IMR-90 (cell line): ENCODE data around the gene SSR1. TPM values are rescaled to one million over a fixed set of nuclear protein-coding genes. Genes with fewer than 3 reads are reported as not detected.

Source experiments
- ATAC-seq: fragments of 200-7000 bp; cut with Tn5 transposase; 2 replicates; pipeline ENCODE4 v1.9.1; 2020; ENCODE audit warnings: low read depth, mild to moderate bottlenecking, moderate library complexity
- BruUV-seq: library from RNA; stranded (reverse); fragments of 400-500 nt; replicated peaks from 2 replicates; lab custom pipeline; 2021; lab: Mats Ljungman, UMichigan
- CTCF ChIA-PET: fragments of 300-600 bp; formaldehyde crosslinking; extraction: SDS; loops from one replicate; lab custom pipeline; 2021; ENCODE audit warnings: antibody characterized with exemption; lab: Yijun Ruan, JAX
- POLR2A ChIA-PET: fragments of 300-600 bp; sonication (Branson Sonifier 250); formaldehyde crosslinking; loops from one replicate; lab custom pipeline; 2022; ENCODE audit warnings: antibody characterized with exemption; ENCODE audit not compliant: unreplicated experiment; lab: Charles Lee
- DNase-seq: peaks from one replicate; pipeline ENCODE4 v3.0.0; 2013
- H2AFZ ChIP-seq: replicated peaks from 2 replicates; pipeline ENCODE3; 2013; ENCODE audit warnings: low read length, mild to moderate bottlenecking; ENCODE audit not compliant: poor library complexity
- H2AK5ac ChIP-seq: 2 replicates; pipeline ENCODE4 v1.6.1; 2013; ENCODE audit warnings: low read depth, low read length, inconsistent platforms
- H2AK9ac ChIP-seq: replicated peaks from 2 replicates; pipeline ENCODE3; 2013; ENCODE audit warnings: mild to moderate bottlenecking, low read depth, low read length, moderate library complexity; ENCODE audit not compliant: poor library complexity
- H2BK120ac ChIP-seq: 2 replicates; pipeline ENCODE4 v1.6.1; 2013; ENCODE audit warnings: low read depth, low read length, inconsistent platforms
- H2BK15ac ChIP-seq: 3 replicates; pipeline ENCODE4 v1.6.1; 2013; ENCODE audit warnings: low read depth, low read length, inconsistent platforms
- H2BK20ac ChIP-seq: 2 replicates; pipeline ENCODE4 v1.6.1; 2013; ENCODE audit warnings: low read depth, mild to moderate bottlenecking, inconsistent platforms, low read length, moderate library complexity
- H2BK5ac ChIP-seq: 2 replicates; pipeline ENCODE4 v1.6.1; 2013; ENCODE audit warnings: mild to moderate bottlenecking, low read depth, low read length, inconsistent platforms; ENCODE audit not compliant: poor library complexity, severe bottlenecking
- H3K14ac ChIP-seq: replicated peaks from 2 replicates; pipeline ENCODE4 v1.6.1; 2013; ENCODE audit warnings: low read depth, low read length, inconsistent platforms
- H3K18ac ChIP-seq: 2 replicates; pipeline ENCODE4 v1.6.1; 2013; ENCODE audit warnings: low read depth, low read length, control low read depth
- H3K23ac ChIP-seq: 2 replicates; pipeline ENCODE4 v1.6.1; 2013; ENCODE audit warnings: low read depth, low read length, inconsistent platforms
- H3K27ac ChIP-seq: 2 replicates; pipeline ENCODE4 v1.5.1; 2013; ENCODE audit warnings: mild to moderate bottlenecking, control low read depth, low read length; ENCODE audit not compliant: insufficient read depth
- H3K27me3 ChIP-seq: 2 replicates; pipeline ENCODE4 v1.6.1; 2013; ENCODE audit warnings: low read length; ENCODE audit not compliant: control insufficient read depth, insufficient read depth
- H3K36me3 ChIP-seq: 2 replicates; pipeline ENCODE4 v1.6.1; 2013; ENCODE audit warnings: low read length, mixed read lengths; ENCODE audit not compliant: control insufficient read depth, insufficient read depth
- H3K4ac ChIP-seq: 2 replicates; pipeline ENCODE4 v1.6.1; 2013; ENCODE audit warnings: low read depth, low read length, inconsistent platforms
- H3K4me1 ChIP-seq: 2 replicates; pipeline ENCODE4 v1.6.1; 2013; ENCODE audit warnings: low read length, mixed read lengths; ENCODE audit not compliant: control insufficient read depth, insufficient read depth
- H3K4me2 ChIP-seq: 2 replicates; pipeline ENCODE4 v1.6.1; 2013; ENCODE audit warnings: low read depth, mild to moderate bottlenecking, control low read depth, low read length, moderate library complexity
- H3K4me3 ChIP-seq: 2 replicates; pipeline ENCODE4 v1.5.1; 2013; ENCODE audit warnings: low read depth, mild to moderate bottlenecking, control low read depth, low read length, moderate library complexity; ENCODE audit not compliant: insufficient read depth
- H3K56ac ChIP-seq: 2 replicates; pipeline ENCODE4 v1.6.1; 2013; ENCODE audit warnings: low read length, inconsistent platforms; ENCODE audit not compliant: insufficient read depth; ENCODE audit errors: extremely low read depth
- H3K79me1 ChIP-seq, 2 experiments: 2 replicates each; pipeline ENCODE4 v1.6.1; 2013; ENCODE audit warnings: low read length in 2 of 2, inconsistent platforms in 1 of 2, low read depth in 1 of 2
- H3K9ac ChIP-seq: 2 replicates; pipeline ENCODE4 v1.6.1; 2013; ENCODE audit warnings: low read depth, low read length, control low read depth
- H3K9me1 ChIP-seq: 2 replicates; pipeline ENCODE4 v1.6.1; 2013; ENCODE audit warnings: low read length, inconsistent platforms; ENCODE audit not compliant: insufficient read depth
- H3K9me3 ChIP-seq: 2 replicates; pipeline ENCODE4 v1.6.1; 2013; ENCODE audit warnings: low read length; ENCODE audit not compliant: control insufficient read depth, insufficient read depth
- H4K20me1 ChIP-seq: 2 replicates; pipeline ENCODE4 v1.6.1; 2013; ENCODE audit warnings: low read length, inconsistent platforms; ENCODE audit not compliant: insufficient read depth
- H4K5ac ChIP-seq: 2 replicates; pipeline ENCODE4 v1.6.1; 2013; ENCODE audit warnings: mild to moderate bottlenecking, low read depth, low read length, control low read depth
- H4K8ac ChIP-seq, 2 experiments: 2 replicates each; pipeline ENCODE4 v1.6.1; 2013; ENCODE audit warnings: low read depth in 2 of 2, low read length in 2 of 2, control low read depth in 1 of 2, inconsistent platforms in 1 of 2
- H4K91ac ChIP-seq: 2 replicates; pipeline ENCODE4 v1.6.1; 2013; ENCODE audit warnings: low read depth, low read length, inconsistent platforms; ENCODE audit not compliant: insufficient read depth
- BHLHE40 ChIP-seq: fragments of 150-350 bp; IDR thresholded peaks from 2 replicates; pipeline ENCODE4 v1.6.1; 2016; ENCODE audit warnings: mild to moderate bottlenecking, low read depth, low read length
- CEBPB ChIP-seq: IDR thresholded peaks from 2 replicates; pipeline ENCODE4 v1.6.1; 2012; ENCODE audit warnings: low read depth, low read length, improper control_type of control experiment
- CHD1 ChIP-seq: IDR thresholded peaks from 2 replicates; pipeline ENCODE4 v1.6.1; 2012; ENCODE audit warnings: low read depth, low read length, improper control_type of control experiment
- CTCF ChIP-seq: conservative IDR thresholded peaks from 2 replicates; pipeline ENCODE4 v1.5.1; 2012; ENCODE audit warnings: mild to moderate bottlenecking, low read depth, low read length, improper control_type of control experiment
- ELK1 ChIP-seq: fragments of 150-350 bp; IDR thresholded peaks from 2 replicates; pipeline ENCODE4 v1.6.1; 2016; ENCODE audit warnings: low read depth, mild to moderate bottlenecking, low read length, moderate library complexity, borderline replicate concordance
- MAZ ChIP-seq: IDR thresholded peaks from 2 replicates; pipeline ENCODE4 v1.6.1; 2012; ENCODE audit warnings: low read depth, mild to moderate bottlenecking, low read length, improper control_type of control experiment, moderate library complexity, borderline replicate concordance
- MXI1 ChIP-seq: IDR thresholded peaks from 2 replicates; pipeline ENCODE4 v1.6.1; 2012; ENCODE audit warnings: low read depth, mild to moderate bottlenecking, low read length, moderate library complexity, borderline replicate concordance
- NFE2L2 ChIP-seq: fragments of 150-350 bp; IDR thresholded peaks from 2 replicates; pipeline ENCODE4 v1.6.1; 2016; ENCODE audit warnings: low read depth, mild to moderate bottlenecking, low read length
- POLR2A ChIP-seq: IDR thresholded peaks from 2 replicates; pipeline ENCODE4 v1.6.1; 2012; ENCODE audit warnings: mild to moderate bottlenecking, low read depth, low read length
- RAD21 ChIP-seq: IDR thresholded peaks from 2 replicates; pipeline ENCODE4 v1.6.1; 2012; ENCODE audit warnings: low read length, improper control_type of control experiment
- RCOR1 ChIP-seq: IDR thresholded peaks from 2 replicates; pipeline ENCODE4 v1.6.1; 2012; ENCODE audit warnings: mild to moderate bottlenecking, low read length, improper control_type of control experiment; ENCODE audit not compliant: insufficient replicate concordance
- RFX5 ChIP-seq: IDR thresholded peaks from 2 replicates; pipeline ENCODE4 v1.8.0; 2012; ENCODE audit warnings: low read depth, mild to moderate bottlenecking, low read length, moderate library complexity
- SMC3 ChIP-seq: fragments of 150-350 bp; IDR thresholded peaks from 2 replicates; pipeline ENCODE4 v1.6.1; 2016; ENCODE audit warnings: low read depth, mild to moderate bottlenecking, antibody characterized with exemption, low read length, moderate library complexity
- WGBS, 2 experiments: methylation state at CpG; one replicate each; pipeline versions ENCODE4 v1.1.5 to v1.1.7; 2013; ENCODE audit warnings: missing lambda C conversion rate in 2 of 2; ENCODE audit not compliant: insufficient read length in 1 of 2; ENCODE audit errors: extremely low coverage in 2 of 2; 5-methylcytosine and 5-hydroxymethylcytosine counted together
- dilution Hi-C: fragments of 300-500 bp; cut with HindIII; formaldehyde crosslinking; loops from one replicate; pipeline ENCODE4 v1.14.3; 2018; ENCODE audit warnings: low sequenced_read_pairs; ENCODE audit not compliant: unreplicated experiment
- in situ Hi-C: fragments of 300-500 bp; cut with MboI; formaldehyde crosslinking; loops from 3 replicates; pipeline ENCODE4 v1.14.3; 2019; ENCODE audit warnings: low sequenced_read_pairs, inconsistent platforms, mixed read lengths
- intact Hi-C: fragments of 100-400 bp; cut with micrococcal nuclease; formaldehyde crosslinking; loops from 2 replicates; pipeline ENCODE4 v1.10.0; 2022
- polyA plus RNA-seq, 3 experiments: library from polyadenylated mRNA; depleted of rRNA; stranded (reverse); fragments of >200 nt; gene quantifications; 2 replicates each; pipeline ENCODE4 v1.2.3, GENCODE V29; 2012; ENCODE audit warnings: low replicate concordance in 1 of 3
- total RNA-seq: library from RNA; depleted of rRNA; stranded (reverse); fragments of >200 nt; gene quantifications from 2 replicates; pipeline ENCODE4 v1.2.3, GENCODE V29; 2012

Gene SSR1
- total and polyA plus RNA-seq, 2 of the 4 experiments (the other 2 are of a cell fraction) = 110 to 120 TPM

- Histone ChIP-seq H3K4me3 (no peak overlapping the region), H3K9ac (no peak overlapping the region), H2AFZ (no peak overlapping the region), H3K9me3 (no peaks in the 10 kb centered on the region), H3K36me3 (no peaks in the 10 kb centered on the region), H2BK15ac (no peak overlapping the region), H4K5ac (no peak overlapping the region), H2AK9ac (no peak overlapping the region), H3K56ac (no peak overlapping the region), H3K14ac (no peak overlapping the region), H3K18ac (no peak overlapping the region), H2AK5ac (no peak overlapping the region), H3K23ac (no peak overlapping the region), H3K4me1 (no peaks in the 10 kb centered on the region), H2BK5ac (no peak overlapping the region), H3K9me1 (no peaks in the 10 kb centered on the region), H4K91ac (no peak overlapping the region), H4K8ac (no peak overlapping the region), H2BK20ac (no peak overlapping the region), H4K20me1 (no peaks in the 10 kb centered on the region), H3K27ac (no peak overlapping the region), H3K27me3 (peaks cover 3% of the 10 kb centered on the region), H3K4ac (no peak overlapping the region), H3K4me2 (no peak overlapping the region), H3K79me1 (no peaks in the 10 kb centered on the region), H2BK120ac (no peak overlapping the region)
- ChIA-PET CTCF (interaction anchor here (0.6 kb wide), 1 partner anchor 1000 kb away, joined by 3 read pairs; no protein-coding TSS in a partner anchor), POLR2A (no interaction called here)
- dilution Hi-C loops (no loop called here), intact Hi-C loops (no loop called here), in situ Hi-C loops (no loop called here)
- no peak for TF ChIP-seq RCOR1
- TF ChIP-seq NFE2L2 = no peak
- no peak for TF ChIP-seq RAD21
- TF ChIP-seq MXI1 = no peak
- no peak for TF ChIP-seq POLR2A
- no peak for TF ChIP-seq BHLHE40
- TF ChIP-seq CTCF = no peak
- no peak for TF ChIP-seq CHD1
- TF ChIP-seq CEBPB = no peak
- TF ChIP-seq ELK1 = no peak
- no peak for TF ChIP-seq SMC3
- TF ChIP-seq MAZ = no peak
- TF ChIP-seq RFX5 = no peak
- WGBS, 2 experiments = no CpG with 5 or more reads among the region's 3 CpGs
- DNase-seq = no peak
- ATAC-seq = no peak
- BruUV-seq = no TSS peak
Observed at GRCh38 chr6:7335519-7335918, 22.5 kb upstream of the SSR1 start.
